22Rv1 (cell line): ENCODE measurements around the gene ZNF789.

Experiments
- ZFX ChIP-seq: fragments of 450-650 bp; IDR thresholded peaks from 2 replicates; pipeline ENCODE4 v1.6.1; 2017; ENCODE audit warnings: antibody characterized with exemption, borderline replicate concordance
- TF ChIP-seq, protein P1 (sequence below): fragments of 450-650 bp; IDR thresholded peaks from 2 replicates; pipeline ENCODE4 v1.5.1; 2017; ENCODE audit warnings: mild to moderate bottlenecking

- TF ChIP-seq, protein P1, sequence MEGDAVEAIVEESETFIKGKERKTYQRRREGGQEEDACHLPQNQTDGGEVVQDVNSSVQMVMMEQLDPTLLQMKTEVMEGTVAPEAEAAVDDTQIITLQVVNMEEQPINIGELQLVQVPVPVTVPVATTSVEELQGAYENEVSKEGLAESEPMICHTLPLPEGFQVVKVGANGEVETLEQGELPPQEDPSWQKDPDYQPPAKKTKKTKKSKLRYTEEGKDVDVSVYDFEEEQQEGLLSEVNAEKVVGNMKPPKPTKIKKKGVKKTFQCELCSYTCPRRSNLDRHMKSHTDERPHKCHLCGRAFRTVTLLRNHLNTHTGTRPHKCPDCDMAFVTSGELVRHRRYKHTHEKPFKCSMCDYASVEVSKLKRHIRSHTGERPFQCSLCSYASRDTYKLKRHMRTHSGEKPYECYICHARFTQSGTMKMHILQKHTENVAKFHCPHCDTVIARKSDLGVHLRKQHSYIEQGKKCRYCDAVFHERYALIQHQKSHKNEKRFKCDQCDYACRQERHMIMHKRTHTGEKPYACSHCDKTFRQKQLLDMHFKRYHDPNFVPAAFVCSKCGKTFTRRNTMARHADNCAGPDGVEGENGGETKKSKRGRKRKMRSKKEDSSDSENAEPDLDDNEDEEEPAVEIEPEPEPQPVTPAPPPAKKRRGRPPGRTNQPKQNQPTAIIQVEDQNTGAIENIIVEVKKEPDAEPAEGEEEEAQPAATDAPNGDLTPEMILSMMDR = no peak
- no peak for TF ChIP-seq ZFX
Observed at GRCh38 chr7:99438573-99439480, 33.9 kb upstream of the ZNF789 start, which contains the start of the genes CPSF4 and PTCD1.
